Lower leg skin (tissue), 4 donors: ENCODE data around the gene PCNX4. TPM values are rescaled to one million over a fixed set of nuclear protein-coding genes. Genes with fewer than 3 reads are reported as not detected.

Experiments
- DNase-seq, 2 donors: peaks; one replicate each; pipeline ENCODE4 v3.0.0-alpha.2; 2019; ENCODE audit warnings: low spot score in 2 of 2
- H3K4me3 ChIP-seq: fragments of 200-600 bp; sonication (generic); 2 replicates; pipeline ENCODE4 v1.5.1; 2017; ENCODE audit warnings: mild to moderate bottlenecking, low read depth; ENCODE audit not compliant: poor library complexity, severe bottlenecking
- POLR2A ChIP-seq, 2 donors: fragments of 450-650 bp; IDR thresholded peaks; one replicate each; pipeline ENCODE4 v1.6.1; 2016 to 2017; ENCODE audit warnings: antibody characterized with exemption in 2 of 2, mild to moderate bottlenecking in 1 of 2, moderate library complexity in 1 of 2
- whole genome bisulfite sequencing, 2 donors: methylation state at CpG; one replicate each; pipeline ENCODE4 v1.1.5; 2018; 5-methylcytosine and 5-hydroxymethylcytosine counted together
- intact Hi-C: fragments of 100-400 bp; cut with DNase I; formaldehyde crosslinking; loops from one replicate; pipeline ENCODE4 v1.15.0; 2023; ENCODE audit warnings: low total_unique reads
- total RNA-seq, 4 donors: library from RNA; depleted of rRNA; stranded (reverse); fragments of >200 nt; gene quantifications; one replicate each; pipeline ENCODE4 v1.1.0, GENCODE V29; 2016
- TF ChIP-seq, protein P1 (sequence below), 3 donors: fragments of 450-650 bp; IDR thresholded peaks; one replicate each; pipeline ENCODE4 v1.5.1; 2016; ENCODE audit warnings: antibody characterized with exemption in 3 of 3, mild to moderate bottlenecking in 3 of 3, moderate library complexity in 2 of 3

Gene PCNX4
- total RNA-seq, 4 donors from 2014 or later, result 24.7 to 48.0 (median 27.9) TPM

DNA sequence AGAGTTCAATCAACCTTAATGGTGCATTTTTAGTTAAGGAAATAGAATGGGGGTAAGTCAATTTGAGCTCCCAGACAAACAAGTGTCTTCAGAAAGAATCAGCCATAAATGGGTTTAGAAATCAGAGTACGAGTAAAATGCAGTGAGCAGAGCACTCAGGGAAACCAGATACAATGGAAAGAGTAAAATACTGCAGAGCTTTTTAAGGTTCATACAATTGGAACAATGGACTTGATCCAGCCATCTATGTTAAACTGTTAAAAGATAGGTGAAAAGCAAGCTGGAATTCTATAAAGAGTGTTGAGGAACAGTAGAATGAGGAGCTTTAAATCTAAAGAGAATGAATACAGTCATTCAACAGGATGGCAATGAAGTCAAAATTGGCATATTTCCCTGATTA is 23.8 kb upstream of the PCNX4 start:
- no peak overlapping the region for H3K4me3 ChIP-seq
- WGBS, 2 donors, result 94 to 97% methylated on average over 1 of the region's 1 CpG
- DNase-seq, result no peak
- TF ChIP-seq POLR2A (IDR thresholded peaks at IDR 0.05), result no peak
- TF ChIP-seq, protein P1, sequence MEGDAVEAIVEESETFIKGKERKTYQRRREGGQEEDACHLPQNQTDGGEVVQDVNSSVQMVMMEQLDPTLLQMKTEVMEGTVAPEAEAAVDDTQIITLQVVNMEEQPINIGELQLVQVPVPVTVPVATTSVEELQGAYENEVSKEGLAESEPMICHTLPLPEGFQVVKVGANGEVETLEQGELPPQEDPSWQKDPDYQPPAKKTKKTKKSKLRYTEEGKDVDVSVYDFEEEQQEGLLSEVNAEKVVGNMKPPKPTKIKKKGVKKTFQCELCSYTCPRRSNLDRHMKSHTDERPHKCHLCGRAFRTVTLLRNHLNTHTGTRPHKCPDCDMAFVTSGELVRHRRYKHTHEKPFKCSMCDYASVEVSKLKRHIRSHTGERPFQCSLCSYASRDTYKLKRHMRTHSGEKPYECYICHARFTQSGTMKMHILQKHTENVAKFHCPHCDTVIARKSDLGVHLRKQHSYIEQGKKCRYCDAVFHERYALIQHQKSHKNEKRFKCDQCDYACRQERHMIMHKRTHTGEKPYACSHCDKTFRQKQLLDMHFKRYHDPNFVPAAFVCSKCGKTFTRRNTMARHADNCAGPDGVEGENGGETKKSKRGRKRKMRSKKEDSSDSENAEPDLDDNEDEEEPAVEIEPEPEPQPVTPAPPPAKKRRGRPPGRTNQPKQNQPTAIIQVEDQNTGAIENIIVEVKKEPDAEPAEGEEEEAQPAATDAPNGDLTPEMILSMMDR (IDR thresholded peaks at IDR 0.05), result no peak
- intact Hi-C loops, result loop anchor here (5.0 kb wide), 1 partner anchor 104 kb away; no protein-coding TSS in a partner anchor

GRCh38 chr14:60079723-60080122 is 12.0 kb upstream of the PCNX4 start:
- intact Hi-C loops, result no loop called here
- DNase-seq, result no peak
- no peak for TF ChIP-seq POLR2A (IDR thresholded peaks at IDR 0.05)
- TF ChIP-seq, protein P1 (IDR thresholded peaks at IDR 0.05), result no peak
- no peak overlapping the region for H3K4me3 ChIP-seq

GRCh38 chr14:60085085-60085484 is 6.6 kb upstream of the PCNX4 start:
- no peak for DNase-seq
- intact Hi-C loops, result no loop called here
- TF ChIP-seq, protein P1 (IDR thresholded peaks at IDR 0.05), result no peak
- TF ChIP-seq POLR2A (IDR thresholded peaks at IDR 0.05), result no peak
- no peak overlapping the region for H3K4me3 ChIP-seq

DNA sequence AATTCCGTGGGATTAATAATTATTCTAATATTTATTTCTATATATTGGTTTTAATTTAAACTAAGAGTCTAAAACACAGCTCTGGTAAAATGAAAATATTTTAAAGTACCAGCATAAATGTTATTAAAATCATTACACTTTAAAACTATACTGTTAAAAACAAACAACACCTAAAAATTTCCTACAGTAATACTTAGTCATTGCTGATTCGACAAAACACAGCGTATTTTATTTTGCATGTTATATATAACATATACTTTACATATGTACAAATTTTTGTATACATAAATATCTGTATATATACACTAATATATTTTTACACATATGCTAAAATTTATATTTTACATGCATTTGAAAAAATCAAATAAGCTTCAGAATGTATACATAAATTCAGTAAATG is 6.0 kb upstream of the PCNX4 start:
- WGBS, 2 donors, result 94 to 95% methylated on average over 3 of the region's 3 CpGs
- TF ChIP-seq, protein P1 (IDR thresholded peaks at IDR 0.05), result no peak
- intact Hi-C loops, result no loop called here
- H3K4me3 ChIP-seq, result no peak overlapping the region
- DNase-seq, result no peak

DNA sequence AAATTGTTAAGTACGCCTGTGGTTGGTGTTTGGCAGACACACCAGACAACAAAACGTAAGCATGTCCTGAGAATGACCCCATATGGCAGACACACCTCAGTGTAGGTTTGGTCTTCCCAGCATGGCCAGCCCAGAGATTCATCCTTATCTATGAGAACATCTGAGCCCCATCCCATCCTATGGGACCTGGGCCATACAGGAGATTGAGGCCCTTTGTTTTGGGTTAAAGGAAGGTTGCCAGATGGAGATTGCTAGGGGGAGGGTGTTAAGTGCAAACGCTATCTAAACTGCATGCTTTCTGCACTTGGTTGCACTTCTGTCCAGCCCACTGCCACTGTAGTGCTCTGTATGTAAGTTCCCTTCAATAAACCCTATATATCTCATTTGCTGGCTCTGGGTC is 4.1 kb upstream of the PCNX4 start:
- no peak for TF ChIP-seq POLR2A (IDR thresholded peaks at IDR 0.05)
- TF ChIP-seq, protein P1 (IDR thresholded peaks at IDR 0.05), result no peak
- no peak for DNase-seq
- H3K4me3 ChIP-seq, result no peak overlapping the region
- intact Hi-C loops, result no loop called here
- 68 to 70% methylated on average over 3 of the region's 3 CpGs for WGBS, 2 donors

DNA sequence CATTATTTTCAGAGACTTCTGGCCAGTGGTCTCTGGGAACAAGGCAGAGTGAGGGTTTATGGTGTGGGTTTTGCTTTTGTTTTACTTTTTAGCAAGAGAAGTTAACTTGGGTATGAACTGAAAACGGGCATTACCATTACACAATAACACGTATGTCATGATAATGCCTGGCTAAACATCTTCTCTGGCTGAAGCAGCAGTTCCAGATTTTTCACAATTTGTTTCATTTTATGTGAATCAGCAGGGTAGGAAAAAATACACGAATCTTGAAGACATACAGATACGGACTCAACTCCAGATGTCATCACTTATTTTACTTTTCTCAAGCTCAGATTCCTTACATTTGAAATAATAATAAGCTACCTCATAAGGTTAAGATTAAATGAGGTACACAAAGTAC is 2.5 kb upstream of the PCNX4 start:
- TF ChIP-seq POLR2A (IDR thresholded peaks at IDR 0.05), result no peak
- TF ChIP-seq, protein P1 (IDR thresholded peaks at IDR 0.05), result no peak
- intact Hi-C loops, result no loop called here
- no peak overlapping the region for H3K4me3 ChIP-seq
- WGBS, 2 donors, result 44 to 46% methylated on average over 4 of the region's 4 CpGs
- no peak for DNase-seq
